GM18858 (cell line): ENCODE results near the gene KATNAL1.
A peak's percentile ranks its signal among the peaks of the same experiment; 100 is the strongest.

Source experiments
- ATAC-seq: cut with Tn5 transposase; IDR thresholded peaks from one replicate; pipeline ENCODE4 v1.9.1; 2021; ENCODE audit not compliant: unreplicated experiment

KATNAL1 gene

GRCh38 chr13:30169442-30169841 lies 137.9 kb downstream of the KATNAL1 start:
- ATAC-seq, result no peak

GRCh38 chr13:30165796-30166195 lies 141.6 kb downstream of the KATNAL1 start:
- no peak for ATAC-seq

- ATAC-seq, result no peak
Measured at GRCh38 chr13:30165071-30165470, 142.3 kb downstream of the KATNAL1 start.

- ATAC-seq, result no peak
Measured at GRCh38 chr13:30164146-30164545, 143.2 kb downstream of the KATNAL1 start.

- no peak for ATAC-seq
Measured at GRCh38 chr13:30163441-30163840, 143.9 kb downstream of the KATNAL1 start.

- ATAC-seq, result no peak
Measured at GRCh38 chr13:30159446-30159839, 147.9 kb downstream of the KATNAL1 start.

- ATAC-seq, result no peak
Measured at GRCh38 chr13:30158774-30159445, 148.4 kb downstream of the KATNAL1 start.

GRCh38 chr13:30157616-30157993 lies 149.7 kb downstream of the KATNAL1 start:
- peak; percentile 48 for ATAC-seq

- no peak for ATAC-seq
Measured at GRCh38 chr13:30156826-30157615, 150.3 kb downstream of the KATNAL1 start.

GRCh38 chr13:30156270-30156669 lies 151.1 kb downstream of the KATNAL1 start:
- no peak for ATAC-seq

GRCh38 chr13:30154931-30155330 lies 152.4 kb downstream of the KATNAL1 start:
- ATAC-seq, result no peak

- ATAC-seq, result no peak
Measured at GRCh38 chr13:30154531-30154930, 152.8 kb downstream of the KATNAL1 start.

- ATAC-seq, result no peak
Measured at GRCh38 chr13:30153545-30154426, 153.6 kb downstream of the KATNAL1 start.
